HG03175 (cell line): Measurements from ENCODE around the gene GRK1.

Experiments used
- ATAC-seq: cut with Tn5 transposase; IDR thresholded peaks from one replicate; pipeline ENCODE4 v1.9.1; 2021; ENCODE audit warnings: mild to moderate bottlenecking, moderate library complexity; ENCODE audit not compliant: unreplicated experiment

The GRK1 gene

DNA sequence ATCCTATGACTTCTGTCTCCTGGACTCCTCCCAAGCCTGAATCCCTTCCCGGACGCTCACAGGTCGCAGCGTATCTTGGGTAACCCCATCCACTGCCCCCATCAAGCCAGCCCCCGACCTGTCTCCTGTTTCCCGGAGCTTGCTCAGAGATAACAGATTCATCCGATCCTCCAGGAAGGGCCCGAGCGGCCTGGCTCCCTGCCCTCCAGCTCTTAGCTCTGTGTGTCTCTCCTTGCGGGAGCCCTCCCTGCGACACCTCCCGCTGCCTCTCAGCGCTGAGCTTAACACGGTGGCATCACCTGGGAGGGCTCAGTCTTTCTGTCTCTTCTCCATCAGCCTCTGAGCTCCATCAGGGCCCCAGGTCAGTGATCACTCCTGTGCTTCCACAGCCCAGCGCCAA, 87.7 kb downstream of the GRK1 start:
- ATAC-seq: no peak

DNA sequence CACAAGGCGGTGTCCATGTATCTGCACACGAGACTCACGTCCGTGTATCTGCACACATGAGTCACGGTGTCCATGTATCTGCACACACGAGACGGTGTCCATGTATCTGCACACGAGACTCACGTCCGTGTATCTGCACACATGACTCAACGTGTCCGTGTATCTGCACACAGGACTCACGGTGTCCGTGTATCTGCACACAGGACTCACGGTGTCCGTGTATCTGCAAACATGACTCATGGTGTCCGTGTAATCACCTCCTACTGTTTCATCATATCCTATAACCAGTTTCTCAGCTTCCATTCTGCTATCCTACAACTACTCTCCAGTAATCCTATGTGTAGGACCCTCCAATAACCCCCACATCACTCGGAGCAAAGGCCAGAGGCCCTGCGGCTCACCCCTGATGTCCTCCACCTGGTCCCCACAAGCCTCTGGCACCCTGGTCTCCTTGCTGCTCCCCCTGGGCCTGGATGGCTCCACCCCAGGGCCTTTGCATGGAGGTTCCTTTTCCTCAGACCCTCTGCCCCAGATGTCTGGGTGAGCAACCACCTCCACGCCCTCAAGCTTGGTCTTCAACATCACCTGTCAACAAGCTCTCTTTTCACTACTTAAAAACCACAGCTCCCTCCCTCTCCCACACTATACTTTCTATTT, 89.5 kb downstream of the GRK1 start:
- ATAC-seq: no peak

DNA sequence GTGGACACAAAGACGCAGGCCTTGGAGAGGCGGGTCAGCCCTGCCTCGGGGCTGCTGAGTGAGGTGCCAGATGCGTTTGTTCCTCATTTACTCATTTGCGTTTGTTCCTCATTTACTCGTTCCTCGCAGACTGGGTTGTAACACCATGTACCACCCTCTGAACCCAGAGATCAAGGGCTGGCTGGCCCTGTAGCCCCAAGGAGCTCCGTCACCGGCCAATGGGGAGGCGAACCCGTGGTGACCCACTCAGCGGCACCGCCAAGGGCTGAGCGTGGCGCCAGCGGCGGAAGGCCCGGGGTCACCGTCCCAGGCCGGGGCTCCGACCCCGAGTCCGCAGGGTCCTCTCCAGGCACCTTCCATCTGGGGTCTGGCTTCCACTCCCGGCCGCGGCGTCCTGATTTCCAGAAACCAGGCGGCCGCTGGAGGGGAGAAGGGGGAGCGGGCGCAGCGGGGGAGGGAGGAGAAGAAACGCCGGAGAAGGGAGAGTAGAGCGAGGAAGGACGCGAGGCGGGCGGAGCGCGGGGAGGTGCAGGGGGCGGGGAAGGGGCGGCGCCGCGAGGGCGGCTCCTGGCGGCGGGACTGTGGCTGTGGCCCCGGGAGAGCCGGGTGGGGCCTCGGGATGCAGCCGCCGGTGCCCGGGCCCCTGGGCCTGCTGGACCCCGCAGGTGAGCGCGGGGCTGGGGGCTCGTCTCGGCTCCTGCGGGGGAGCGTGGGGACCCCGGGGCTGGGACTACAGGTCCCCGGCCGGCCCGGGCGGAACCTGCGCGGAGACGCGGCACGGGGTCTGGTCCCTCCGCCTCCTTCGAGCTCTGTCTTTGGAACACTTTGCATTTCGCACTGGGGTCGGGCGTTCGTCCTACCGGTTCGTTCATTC, 91.9 kb downstream of the GRK1 start, which contains the start of gene TMEM255B:
Gene TMEM255B, plus strand, starts transcription at position 576 of the 874 bp plus-strand sequence. Its CDS starts 44 bp downstream, at position 620.
- peak; percentile 84 for ATAC-seq

DNA sequence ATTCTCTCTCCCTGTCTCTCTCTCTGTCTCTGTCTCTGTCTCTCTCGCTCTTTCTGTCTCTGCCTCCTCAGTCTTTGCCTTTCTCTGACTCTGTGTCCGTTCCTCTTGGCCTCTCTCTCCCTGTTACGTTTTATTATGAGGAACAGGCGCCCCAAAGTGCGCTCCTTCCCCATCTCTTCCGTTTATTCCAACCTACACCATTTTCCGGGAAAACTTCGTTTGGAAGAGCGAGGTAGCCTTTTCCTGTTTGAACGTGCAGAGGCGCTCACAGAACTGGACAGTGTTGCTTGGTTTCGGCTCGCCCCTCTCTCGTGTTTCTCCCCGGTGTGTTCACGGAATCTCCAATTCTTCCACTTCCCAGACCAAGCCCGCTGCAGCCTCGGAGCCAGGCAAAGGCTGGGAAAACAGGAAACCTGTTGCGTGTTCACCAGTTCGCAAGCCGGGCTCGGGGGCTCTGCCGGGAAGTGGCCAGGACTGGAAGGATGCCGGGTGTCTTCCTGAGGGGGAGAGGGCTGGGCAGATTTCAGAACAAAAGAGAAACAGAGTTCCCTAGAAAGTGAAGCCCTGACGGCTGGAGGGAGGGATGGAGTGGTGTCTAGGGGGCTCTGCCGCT, 92.6 kb downstream of the GRK1 start:
- ATAC-seq: no peak

DNA sequence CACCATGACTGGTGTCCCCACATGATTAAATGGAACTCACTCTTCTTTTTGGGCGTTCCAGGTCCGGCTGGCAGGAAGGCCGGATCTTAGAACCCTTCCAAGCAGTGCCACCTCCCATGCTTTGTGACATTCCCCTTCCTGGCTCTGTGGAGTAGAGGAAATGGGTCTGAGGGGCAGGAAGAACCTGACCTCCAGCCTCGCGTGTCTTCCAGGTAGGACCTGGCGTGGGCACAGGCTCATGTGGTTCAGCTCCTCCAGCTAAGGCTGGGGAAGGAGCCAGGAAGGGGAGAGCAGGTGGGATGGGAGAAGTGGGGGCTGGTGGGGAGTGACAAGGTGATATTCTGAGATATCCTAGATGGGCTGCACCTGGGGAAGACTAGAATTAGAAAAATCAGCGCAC, 94.1 kb downstream of the GRK1 start:
- no peak for ATAC-seq

DNA sequence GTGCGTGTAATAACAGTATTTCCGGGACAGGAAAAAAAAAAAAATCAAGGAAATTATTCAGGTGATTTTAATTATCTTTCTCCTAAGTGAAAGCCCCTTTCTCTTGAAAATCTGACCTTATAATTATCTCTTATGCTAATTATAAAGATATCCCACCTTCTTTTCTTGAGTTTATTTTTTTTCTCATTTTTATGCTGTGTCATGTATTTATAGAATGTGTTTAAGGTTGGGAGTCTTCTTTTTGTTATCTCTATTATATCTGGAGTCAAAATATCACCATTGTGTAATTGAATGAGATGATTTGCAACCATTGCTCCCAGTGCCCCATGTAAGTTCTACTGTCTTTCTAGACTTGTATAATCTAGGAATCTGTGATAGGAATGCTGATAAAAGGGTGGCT, 95.1 kb downstream of the GRK1 start:
- ATAC-seq: no peak

DNA sequence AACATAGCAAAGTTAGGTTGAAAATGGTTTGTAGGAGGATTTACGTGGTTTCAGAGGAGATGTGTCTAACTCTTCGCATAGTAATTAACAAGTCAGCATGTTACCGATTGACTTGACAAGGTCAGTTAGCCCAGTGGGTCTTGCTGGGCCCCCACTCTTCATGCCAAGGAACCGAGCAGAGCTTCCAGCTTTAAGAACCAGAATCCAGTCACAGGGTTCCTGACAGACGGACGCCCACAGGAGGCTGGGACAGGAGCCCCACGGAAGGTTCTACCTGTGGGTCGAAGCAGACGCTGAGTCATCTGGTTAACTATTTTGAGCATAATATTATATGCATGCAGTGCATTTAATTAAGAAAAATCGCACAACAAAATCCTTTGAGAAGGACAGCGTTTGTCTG, 95.5 kb downstream of the GRK1 start:
- no peak for ATAC-seq

DNA sequence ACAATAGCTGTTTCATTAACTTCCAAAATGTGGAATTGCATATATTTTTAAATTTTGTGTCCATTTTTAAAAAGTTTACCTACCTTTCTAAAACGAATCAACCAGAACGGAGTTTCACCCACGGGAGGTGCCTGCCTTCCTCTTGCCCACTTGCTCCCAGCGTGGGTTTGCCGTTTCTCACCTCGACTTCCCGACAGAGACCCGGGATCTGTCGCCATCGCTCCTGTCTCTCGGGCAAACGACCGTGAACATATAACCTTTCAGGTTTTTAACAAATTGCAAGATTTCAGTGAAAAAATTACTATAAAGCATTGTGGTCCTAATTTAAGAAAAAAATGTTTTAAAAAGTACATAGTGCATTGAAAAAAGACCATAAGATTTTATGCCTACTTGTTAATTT, 96.2 kb downstream of the GRK1 start:
- ATAC-seq: no peak

DNA sequence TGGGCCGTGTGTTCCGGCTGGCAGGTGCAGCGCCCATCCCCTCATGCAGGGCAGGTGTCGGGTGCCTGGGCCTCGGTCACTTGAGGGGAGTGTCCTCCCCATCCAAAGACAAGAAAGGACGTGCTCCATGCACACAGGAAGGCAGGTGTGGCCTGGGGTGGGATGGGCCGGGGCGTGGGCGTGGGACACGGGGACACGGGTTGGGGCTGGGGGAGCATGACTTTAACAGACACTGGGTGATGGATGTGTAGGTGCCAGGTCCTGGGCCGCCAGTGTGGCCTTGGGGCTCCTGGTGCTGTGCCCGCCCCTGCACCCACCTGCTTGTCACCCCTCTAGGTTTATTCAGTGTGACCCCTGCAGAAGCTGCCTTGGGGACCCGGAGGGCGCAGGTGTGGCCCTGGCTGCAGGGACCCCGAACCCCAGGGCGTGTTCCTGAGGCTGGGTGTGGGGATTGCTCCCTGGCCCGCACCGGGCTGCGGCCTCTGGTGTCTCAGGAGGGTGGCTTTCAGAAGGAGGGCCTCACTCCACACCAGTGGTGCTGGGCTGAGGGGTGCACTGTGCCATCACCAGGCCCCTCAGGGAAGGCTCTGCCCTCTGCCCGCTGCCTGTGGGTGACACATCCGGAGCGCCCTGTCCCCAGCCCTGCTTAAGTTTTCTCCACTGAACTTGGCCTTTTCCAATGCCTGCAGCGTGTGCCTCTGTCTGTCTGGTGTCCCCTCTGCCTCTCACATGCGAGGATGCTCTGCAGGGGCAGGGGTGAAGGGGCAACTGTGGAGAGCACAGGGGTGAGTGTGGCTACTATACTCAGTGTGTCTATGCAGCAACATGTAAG, 97.2 kb downstream of the GRK1 start:
- ATAC-seq: no peak

DNA sequence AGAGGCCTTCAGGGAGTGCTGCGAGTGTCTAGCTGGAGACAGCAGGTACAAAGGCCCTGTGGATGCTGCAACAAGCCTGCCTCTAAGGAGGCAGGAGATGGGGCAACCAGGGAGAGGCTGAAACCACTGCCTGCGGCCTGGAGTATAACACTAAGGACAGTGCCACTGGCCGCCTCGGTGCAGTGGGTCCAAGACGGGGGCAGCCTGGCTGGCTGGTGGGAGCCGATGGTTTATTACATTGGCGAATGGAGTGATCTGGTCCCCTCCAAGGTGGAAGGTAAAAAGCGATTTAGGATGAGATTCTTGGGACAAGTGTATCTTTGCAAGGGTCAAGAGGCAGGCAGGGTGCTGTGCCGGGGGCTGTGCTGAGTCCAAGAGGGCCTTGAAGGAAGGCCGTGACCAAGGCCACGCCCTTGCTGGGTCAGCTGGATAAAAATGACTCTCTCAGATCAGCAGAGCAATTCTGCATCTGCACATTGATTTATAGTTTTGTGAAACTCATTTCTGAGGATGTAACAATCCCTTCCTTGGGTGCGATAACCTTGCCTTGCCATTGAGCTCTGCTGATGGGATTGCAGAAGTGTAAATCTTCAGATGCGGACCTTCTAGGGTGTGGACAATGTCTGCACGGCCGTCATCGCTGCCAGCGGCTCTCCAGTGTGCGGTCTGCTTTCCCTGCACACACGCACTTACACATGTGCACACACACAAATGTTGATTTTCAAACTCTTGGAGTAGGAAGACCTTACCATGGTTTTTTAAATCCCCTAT, 98.0 kb downstream of the GRK1 start:
- ATAC-seq: no peak

DNA sequence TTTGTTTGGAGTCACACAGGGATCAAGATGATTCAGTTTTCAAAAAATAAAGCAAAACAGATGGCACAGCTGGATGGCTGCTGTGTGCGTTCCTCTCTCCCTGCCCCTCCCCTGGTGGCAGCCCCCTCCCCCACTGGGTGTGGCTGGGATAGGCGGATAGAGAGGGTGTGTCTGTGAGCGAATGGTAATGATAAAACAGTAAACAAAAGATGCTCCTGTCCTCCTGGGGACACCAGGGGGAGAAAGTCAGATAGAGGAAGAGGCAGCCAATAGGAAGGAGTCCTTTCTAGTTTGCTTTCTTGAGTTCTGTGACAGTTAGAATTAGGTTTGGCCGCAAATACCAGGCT, 98.5 kb downstream of the GRK1 start:
- no peak for ATAC-seq

DNA sequence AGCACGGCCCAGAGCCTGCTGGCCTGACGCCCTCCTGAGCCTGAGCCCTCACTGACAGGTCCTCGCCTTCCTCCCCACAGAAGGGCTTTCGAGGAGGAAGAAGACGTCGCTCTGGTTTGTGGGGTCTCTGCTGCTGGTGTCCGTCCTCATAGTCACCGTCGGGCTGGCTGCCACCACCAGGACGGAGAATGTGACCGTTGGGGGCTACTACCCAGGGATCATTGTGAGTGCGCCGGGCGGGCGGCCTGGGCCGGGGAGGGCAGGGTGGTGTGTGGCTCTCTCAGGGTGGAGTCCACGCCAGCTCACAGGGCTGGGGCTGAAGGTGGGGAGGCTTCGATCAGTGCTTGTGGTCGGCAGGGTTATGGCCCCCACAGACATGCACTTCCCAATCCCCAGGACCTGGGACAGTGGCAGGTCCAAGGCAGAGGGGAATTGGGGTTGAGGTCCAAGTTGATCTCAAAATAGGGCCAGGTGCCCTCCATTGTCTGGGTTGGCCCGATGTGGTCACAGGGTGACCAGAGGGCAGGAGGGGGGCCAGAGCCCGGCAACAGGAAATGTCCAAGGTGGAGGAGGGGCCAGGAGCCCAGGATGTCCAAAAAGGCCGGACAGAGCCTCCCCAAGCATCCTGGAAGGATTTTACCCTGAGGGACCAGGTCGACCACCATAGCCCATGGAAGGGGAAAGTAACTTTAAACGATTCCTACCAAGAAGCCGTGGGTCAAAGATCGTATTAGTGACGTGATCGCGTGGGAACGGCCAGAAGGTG, 99.2 kb downstream of the GRK1 start:
- ATAC-seq: no peak

DNA sequence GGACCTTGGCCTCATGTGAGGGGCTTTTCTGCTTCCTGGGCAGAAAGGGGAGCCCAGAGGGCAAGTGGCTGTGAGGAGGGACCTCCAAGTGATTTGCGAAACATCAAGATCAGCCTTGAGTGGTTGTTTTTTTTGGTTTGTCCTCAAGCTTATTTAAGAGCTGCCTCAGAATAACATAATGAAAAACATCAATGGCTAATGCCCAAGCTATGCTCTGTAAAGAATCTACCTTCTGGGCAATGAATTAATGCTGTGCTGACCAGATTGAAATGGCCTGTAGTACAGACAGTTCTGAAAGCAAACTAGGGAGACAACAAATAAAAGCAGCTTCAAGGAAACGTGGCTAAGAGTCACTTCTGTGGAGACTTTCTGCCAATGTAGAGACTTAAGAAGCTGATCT, 100.3 kb downstream of the GRK1 start:
- no peak for ATAC-seq

DNA sequence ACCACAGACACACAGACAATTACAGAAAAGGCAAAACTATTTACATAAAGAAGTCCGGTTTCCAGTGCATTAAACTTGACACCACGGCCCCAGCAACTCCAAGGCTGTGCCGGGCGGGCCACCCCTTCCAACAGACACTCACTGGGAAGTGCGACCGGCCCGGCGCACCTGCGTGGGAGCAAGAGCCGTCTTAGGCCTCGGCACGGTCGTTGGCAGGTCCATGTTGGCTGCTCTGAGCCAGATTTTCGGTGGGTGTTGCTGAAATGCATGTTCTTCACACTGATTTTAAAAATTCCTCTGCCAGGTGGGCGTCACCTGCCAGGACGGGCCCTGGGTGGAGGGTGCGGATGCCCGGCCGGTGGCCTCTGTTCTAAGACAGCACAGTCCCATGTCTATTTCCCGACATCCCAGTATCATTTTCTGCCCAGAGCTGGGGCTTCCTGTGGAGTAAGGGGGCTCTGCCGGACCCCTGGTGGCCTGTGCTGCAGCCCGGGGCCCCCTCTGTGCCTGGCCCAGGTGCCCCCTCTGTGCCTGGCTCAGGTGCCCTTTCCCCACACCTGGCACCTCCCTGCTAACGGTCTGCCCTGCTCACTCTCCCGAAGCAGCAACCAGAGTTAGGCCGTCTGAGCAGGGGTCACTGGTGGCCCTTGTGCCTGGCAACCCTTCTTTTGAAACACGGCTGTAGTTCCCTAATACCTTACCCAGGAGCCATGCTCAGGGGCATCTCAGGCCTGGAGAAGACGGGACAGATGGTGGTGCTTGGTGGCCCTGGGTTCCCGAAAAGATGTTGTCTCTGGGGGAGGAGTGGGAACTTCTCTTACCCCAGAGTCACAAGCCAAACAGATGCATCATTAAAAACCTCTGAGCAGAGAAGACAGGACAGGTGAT, 101.2 kb downstream of the GRK1 start:
- ATAC-seq: no peak

DNA sequence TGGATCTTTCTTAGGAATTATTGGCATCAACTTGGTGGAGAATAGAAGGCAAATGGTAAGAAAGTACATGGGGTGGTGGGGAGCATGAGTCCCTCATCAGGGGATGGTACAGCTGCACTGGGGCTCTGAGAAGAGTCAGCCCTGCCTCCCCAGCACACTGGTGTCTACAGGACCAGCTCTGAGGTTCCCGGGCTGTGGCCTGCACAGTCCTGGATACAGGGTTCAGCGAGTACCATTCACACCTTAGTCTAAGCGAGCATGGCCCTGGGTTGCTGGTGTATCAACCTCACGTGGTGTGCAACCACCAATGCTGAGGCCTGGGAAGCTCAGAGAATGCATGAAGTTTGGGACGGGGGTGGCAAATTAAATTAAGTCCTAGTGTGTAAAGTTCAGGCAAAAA, 102.1 kb downstream of the GRK1 start:
- ATAC-seq: no peak

DNA sequence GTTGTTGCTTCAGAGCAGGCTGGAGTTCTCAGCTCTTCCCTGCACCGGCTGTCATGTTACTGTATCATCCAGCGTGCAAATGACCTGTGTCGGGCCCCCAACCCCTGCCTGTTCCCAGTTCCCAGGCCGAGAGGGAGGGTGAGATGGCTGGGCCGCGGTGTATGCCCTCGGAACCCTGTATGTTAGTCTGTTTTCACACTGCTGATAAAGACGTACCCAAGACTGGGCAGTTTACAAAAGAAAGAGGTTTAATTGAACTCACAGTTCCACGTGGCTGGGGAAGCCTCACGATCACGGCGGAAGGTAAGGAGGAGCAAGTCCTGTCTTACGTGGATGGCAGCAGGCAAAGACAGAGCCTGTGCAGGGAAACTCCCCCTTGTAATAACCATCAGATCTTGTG, 102.9 kb downstream of the GRK1 start:
- ATAC-seq: no peak

DNA sequence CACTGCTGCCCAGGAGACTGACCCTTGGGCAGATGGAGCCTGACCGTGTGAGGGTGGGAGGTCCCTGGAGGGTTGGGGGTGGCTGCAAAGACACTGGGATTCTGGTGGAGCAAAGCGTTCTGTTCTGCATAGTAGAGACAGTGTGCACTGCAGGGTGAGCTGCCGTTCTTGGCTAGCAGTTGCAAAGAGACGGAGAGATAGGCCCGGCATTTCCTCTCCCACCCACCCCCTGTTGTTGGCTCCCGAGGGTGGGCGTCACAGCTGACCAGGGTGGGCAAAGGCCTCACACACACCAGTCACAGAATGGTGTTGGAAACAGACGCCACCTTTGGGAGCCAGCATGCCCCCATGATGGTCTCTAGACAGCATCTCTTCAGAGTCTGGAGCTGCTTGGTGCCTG, 103.4 kb downstream of the GRK1 start:
- ATAC-seq: no peak

DNA sequence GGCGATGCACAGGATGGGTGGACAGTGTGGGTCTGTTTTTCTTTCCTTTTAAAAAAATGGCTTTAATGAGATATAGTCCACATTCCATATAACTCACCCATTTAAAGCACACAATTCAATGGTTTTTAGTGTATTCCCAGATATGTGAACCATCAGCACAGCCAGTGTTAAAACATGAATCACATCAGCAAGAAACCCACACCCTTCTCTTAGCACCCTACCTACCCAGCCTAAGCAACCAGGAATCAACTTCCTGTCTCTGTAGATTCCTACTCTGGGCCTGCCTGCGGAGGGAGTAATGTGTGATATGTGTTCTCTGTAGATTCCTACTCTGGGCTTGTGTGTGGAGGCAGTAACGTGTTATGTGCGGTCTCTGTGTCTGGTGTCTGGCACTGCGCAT, 103.9 kb downstream of the GRK1 start:
- no peak for ATAC-seq
